Head of caudate nucleus (tissue), 42 donors: ENCODE results near the gene DOCK3.

Source experiments
- DNase-seq, 42 donors: peaks; one replicate each; pipeline versions ENCODE4 v3.0.0 to v3.0.0-alpha.2; 2020 to 2021; ENCODE audit warnings: mixed read lengths in 7 of 42
- intact Hi-C: fragments of 100-400 bp; cut with DNase I; formaldehyde crosslinking; loops from one replicate; pipeline ENCODE4 v1.15.0; 2022

DOCK3 gene

GRCh38 chr3:51311055-51311454 lies 636.3 kb downstream of the DOCK3 start:
- no peak for DNase-seq
- intact Hi-C loops, result no loop called here

DNA sequence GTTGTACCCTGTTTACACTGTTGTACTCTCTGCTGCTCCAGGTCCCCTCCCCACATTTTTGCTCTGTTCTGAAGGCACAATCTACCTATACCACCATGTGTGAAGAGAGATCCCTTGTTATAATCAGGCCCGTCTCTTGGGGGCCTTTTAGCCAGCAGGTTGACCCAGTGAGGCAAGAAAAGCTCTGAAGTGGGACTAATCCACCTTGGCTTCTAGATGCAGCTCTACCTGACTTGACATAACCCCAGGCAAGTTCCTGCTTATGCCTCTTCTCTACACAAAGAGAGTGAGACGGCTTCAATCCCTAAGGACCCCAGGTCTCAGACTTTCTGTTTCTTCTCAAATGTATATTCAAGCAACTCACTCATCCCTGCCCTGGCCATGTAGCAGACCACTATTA lies 653.5 kb downstream of the DOCK3 start:
- intact Hi-C loops, result no loop called here
- DNase-seq, result no peak

GRCh38 chr3:51330046-51330445 lies 655.3 kb downstream of the DOCK3 start:
- DNase-seq, result no peak
- intact Hi-C loops, result no loop called here

DNA sequence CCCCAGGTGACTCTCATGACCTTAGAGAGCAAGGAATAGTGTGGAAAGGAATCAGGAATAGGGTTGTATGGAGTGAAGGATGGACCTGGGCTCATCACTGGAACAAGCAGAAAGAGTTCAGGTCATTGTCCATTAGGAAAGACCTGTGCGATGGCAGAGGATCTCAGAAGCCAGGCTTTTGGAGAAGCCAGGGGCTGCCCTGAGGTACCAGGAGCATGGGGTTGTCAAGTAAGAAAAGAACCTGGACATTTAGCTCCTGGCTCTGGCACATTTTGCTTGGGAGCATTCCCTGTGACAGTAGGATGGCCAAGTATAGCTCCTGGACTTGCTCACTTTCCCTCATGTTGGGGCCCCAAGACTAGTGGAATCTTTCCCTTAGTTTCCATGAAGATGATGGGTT lies 657.4 kb downstream of the DOCK3 start:
- intact Hi-C loops, result no loop called here

DNA sequence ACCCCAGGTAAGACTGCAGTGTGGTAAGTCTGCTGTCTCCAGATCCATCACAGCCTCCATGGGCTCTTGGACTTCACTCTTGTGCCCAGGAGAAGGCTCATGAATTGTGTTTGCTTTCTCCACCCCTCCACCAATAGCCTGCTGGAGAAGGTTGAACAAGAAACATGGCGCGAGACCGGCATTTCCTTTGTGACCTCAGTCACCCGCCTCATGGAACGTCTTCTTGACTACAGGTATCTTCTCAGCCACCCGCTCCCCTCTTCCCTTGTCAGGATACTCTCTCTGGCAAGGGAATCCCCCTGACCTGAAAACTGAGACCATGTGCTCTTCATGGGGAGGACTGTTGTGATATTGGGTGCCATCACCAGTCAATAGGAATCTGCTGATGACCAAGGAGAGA lies 658.3 kb downstream of the DOCK3 start:
- DNase-seq, result no peak
- intact Hi-C loops, result no loop called here

More for the DNA sequence above, 657.4 kb downstream of the DOCK3 start:
- DNase-seq, result no peak

GRCh38 chr3:51336261-51336660 lies 661.5 kb downstream of the DOCK3 start:
- DNase-seq, result no peak
- intact Hi-C loops, result no loop called here

GRCh38 chr3:51337666-51338065 lies 662.9 kb downstream of the DOCK3 start:
- intact Hi-C loops, result no loop called here
- no peak for DNase-seq

- no peak for DNase-seq
- intact Hi-C loops, result no loop called here
These were observed 663.9 kb downstream of the DOCK3 start for GRCh38 chr3:51338632-51339031.

GRCh38 chr3:51340013-51340829 lies 665.5 kb downstream of the DOCK3 start:
- peak in 27 of 42 donors; percentile 6 to 79 (median 39) for DNase-seq
- intact Hi-C loops, result no loop called here

DNA sequence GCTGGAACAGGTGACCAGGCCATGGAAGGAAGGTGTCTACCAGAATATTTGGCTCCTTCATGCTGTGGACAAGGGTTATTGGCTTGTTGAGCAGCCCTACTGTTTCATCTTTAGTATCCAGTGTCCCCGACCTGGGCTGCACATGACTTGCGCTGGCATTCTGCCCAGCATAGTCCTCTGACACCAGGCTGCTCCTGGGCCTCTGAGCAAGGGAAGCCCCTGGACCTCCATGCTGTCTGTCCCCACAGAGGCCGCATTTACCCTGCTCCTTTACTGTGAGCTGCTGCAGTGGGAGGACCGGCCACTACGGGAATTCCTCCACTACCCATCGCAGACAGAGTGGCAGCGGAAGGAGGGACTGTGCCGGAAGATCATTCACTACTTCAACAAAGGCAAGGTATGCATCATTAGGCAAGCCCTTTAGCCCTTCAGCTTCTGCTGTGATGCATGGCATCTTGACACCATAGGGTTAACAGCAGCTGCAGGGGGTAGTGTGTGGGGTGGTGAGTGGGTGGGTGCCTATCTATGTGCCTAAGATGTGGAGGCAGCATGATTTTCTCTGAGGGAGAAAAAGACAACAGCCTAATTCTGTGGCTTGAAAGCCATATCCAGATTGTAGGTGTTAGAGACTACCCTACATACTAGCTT lies 666.4 kb downstream of the DOCK3 start:
- intact Hi-C loops, result no loop called here
- DNase-seq, result peak in 19 of 42 donors; percentile 4 to 63 (median 27)

DNA sequence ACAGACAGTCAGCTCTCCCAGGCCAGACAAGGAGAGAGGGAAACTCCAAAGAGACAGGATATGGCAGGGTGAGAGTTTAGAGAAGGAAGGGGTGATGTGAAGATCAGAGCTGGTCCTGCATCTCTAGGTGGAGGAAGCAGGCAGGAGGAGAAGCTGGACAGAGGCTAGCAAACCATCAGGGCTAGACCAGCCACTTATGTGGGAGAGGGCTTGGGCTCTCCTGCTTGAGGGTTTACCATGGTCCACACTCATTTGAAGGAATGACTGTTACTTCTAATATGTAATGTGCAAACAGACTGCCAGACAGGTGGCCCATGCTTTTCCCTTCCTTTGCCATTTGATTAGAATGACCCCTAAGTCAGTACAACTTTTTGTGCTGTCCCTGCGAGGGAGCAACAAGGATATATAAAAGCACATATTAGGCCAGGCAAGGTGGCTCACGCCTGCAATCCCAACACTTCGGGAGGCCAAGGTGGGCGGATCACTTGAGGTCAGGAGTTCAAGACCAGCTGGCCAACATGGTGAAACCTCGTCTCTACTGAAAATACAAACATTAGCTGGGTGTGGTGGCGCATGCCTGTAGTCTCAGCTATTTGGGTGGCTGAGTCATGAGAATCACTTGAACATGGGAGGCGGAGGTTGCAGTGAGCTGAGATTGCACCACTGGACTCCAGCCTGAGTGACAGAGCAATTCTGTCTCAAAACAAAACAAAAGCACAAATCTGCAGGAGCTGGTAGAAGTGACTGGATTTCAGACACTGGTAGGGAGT lies 669.4 kb downstream of the DOCK3 start:
- intact Hi-C loops, result no loop called here
- no peak for DNase-seq

DNA sequence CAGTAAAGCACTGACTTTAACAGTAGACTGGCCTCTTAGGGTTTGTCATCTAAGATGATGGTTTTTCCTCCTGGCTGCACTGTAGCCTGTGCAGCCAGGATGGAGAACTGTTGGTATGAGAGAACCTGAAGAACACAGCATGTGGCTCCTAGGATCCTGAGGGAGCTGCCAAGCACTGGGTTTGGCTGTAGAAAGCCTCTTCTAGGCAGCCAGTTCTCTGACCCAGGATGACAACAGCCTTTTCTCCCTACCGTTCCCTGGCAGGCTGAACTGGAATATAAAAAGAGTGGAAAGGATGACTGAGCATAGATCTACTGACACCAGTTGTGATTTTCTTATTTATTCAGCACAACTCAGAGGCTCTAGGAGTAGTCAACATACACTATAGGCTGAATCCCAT lies 676.0 kb downstream of the DOCK3 start:
- intact Hi-C loops, result no loop called here
- DNase-seq, result peak in 6 of 42 donors; percentile 12 to 59 (median 22)

DNA sequence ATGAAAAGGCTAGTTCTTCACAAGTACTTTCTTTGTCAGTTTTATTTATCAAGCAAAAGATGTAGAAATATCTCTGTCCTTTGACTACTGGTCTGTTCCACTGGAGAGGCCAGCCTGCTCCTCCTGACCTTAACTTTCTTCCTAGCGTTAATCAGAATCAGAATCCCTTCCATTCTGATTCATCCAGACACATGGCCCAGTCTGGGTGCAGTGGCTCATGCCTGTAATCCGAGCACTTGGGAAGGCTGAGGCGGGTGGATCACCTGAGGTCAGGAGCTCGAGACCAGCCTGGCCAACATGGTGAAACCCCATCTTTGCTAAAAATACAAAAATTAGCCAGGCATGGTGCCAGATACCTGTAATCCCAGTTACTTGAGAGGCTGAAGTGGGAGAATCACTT lies 678.4 kb downstream of the DOCK3 start:
- no peak for DNase-seq
- intact Hi-C loops, result no loop called here

DNA sequence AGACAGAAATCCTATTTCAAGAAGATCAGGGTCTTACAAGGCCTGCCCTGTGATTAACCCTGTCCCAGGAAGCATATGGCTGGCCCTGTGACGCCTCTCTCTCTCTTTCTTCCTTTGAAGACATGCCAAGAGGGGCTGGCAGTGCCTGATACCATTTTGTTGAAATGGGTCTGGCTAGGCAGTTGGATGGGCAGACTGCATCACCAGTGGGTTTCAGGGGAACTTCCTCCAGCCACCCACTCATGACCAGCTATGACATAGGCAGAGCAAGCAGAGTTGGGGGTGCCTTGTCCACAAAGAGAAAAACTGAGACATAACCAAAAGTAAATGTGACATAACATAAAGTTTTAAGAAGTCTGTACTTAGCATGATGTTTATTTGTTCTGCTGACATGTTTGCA lies 679.0 kb downstream of the DOCK3 start:
- no peak for DNase-seq
- intact Hi-C loops, result no loop called here

DNA sequence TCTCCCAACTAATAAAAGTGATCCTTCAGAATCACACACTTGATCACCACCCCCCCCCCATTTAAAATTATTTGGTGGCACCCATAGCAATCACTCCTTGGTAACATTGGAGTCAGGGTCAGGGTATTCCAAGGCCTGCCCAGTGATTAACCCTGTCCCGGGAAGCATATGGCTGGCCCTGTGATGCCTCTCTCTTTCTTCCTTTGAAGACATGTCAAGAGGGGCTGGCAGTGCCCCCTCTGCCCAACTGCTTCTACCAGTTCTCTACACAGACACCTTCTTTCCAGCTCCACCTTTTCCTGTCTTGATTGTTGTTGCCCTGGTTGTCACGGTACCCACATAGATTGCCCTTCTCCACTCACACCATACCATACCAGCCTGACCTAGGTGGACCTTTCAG lies 679.4 kb downstream of the DOCK3 start:
- intact Hi-C loops, result no loop called here

DNA sequence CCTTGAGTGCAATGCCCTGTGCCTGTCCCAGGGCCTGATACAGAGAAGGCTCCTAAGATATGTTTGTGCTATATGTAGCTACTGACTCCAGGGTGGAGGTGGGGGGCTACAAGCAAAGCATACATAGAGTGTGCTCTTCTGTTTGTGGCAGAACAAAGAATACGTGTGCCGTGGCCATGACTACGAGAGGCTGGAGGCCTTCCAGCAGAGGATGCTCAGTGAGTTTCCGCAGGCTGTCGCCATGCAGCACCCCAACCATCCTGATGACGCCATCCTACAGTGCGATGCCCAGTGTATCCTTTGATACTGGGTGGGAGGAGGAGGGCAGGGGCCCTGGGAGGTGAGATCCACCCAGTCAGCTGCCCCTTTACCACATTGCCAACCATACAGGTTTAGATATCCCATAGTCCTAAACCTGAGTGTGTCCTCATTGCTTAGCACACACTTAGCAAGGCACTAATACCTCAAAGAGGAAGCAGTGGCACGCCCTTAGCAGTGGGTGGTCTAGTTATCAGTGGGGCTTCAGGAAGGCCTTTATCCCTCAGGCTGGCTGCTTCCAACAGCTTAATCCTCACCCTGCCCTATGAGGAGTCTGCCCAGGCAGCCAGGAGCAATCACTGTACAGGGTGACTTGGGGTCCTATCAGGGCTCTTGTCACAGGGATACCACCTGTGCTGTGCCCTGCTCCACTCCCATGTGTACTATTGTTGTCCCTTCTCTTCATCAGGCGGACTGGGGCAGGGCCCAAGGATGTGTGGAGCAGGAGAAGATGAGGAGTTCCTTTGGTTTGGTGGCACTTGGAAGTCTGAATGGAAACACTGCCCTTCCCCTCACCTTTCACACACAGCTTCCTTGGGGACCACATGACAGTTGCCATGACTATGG lies 680.2 kb downstream of the DOCK3 start:
- DNase-seq, result no peak
- intact Hi-C loops, result no loop called here

More for the DNA sequence above, 679.4 kb downstream of the DOCK3 start:
- no peak for DNase-seq

DNA sequence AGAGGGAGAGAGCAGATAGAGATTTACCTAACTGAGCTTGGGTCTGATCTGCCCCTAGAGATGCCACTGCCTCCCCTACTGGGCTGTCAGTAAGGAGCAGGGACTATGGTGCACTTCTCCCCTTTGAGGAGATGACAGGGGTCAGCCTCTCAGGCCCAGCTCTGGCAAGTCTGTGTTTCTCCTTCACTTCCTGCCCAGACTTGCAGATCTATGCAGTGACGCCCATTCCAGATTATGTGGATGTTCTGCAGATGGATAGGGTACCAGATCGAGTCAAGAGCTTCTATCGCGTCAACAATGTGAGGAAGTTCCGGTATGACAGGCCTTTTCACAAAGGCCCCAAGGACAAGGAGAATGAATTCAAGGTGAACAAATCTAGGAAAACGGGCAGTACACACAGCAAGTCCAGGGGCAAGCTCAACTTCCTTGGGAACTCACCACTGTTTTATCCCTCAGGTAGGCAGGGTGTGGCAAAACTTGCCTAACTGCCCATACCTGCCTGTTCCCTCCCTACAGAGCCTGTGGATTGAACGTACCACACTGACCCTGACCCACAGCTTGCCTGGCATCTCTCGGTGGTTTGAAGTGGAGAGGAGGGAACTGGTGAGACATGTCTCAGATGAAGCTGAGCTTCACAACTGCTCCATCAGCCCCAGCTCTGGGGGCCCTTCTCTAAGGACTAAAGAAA lies 681.3 kb downstream of the DOCK3 start:
- intact Hi-C loops, result no loop called here
- no peak for DNase-seq

DNA sequence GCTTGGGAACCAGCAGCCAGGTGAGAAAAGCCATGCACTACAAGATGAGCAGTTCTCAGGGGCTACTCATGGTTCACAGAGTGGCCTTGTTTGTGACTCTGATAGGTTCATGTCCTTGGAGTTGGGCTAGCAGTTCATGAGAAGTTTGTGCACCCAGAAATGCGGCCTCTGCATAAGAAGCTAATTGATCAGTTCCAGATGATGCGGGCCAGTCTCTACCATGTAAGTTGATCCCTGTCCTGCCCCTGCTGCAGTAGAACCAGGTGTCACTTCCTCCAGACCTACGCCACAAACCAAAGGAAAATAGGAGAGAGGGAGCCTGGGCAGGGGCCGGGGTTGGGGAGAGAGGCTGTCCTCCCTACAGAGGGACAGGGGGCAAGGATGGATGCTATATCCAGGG lies 683.1 kb downstream of the DOCK3 start:
- peak in 1 of 42 donors; percentile 4 for DNase-seq
- intact Hi-C loops, result no loop called here
